ENCODE measurements around the gene LPCAT2.

Gene LPCAT2

GRCh38 chr16:55621771-55622170 lies 112.9 kb downstream of the LPCAT2 start:
- no peak for DNase-seq

GRCh38 chr16:55622272-55622671 lies 113.4 kb downstream of the LPCAT2 start:
- DNase-seq: no peak

DNA sequence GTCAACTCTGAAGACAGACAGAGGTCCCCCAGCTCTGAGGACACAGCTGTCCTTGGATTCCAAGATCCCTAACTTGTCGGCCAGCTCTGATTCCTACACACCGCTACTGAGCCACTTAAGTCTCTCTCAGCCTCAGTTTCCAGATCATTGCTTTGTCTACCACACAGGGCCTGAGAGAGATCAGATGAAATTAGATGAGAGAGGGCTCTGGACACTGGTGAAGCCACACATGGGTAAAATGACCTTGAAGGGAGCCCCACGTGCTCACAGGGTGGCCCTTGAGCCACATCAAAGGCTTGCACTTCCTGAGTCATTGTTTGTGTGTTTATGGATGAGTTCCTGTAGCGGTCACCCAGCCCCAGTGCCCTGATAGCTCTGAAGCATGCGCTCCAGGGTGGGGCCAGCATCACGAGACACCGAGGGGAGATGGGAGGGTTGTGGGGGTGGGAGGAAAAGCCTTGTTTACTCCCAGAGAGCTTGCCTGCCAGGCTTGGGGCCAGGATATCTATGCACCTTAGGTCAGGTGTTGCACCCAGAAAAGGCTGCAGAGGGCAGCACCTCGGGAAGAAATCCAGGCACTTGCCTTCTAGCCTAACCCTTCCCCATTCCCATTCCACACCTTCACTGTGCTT lies 114.2 kb downstream of the LPCAT2 start:
- no peak for DNase-seq

DNA sequence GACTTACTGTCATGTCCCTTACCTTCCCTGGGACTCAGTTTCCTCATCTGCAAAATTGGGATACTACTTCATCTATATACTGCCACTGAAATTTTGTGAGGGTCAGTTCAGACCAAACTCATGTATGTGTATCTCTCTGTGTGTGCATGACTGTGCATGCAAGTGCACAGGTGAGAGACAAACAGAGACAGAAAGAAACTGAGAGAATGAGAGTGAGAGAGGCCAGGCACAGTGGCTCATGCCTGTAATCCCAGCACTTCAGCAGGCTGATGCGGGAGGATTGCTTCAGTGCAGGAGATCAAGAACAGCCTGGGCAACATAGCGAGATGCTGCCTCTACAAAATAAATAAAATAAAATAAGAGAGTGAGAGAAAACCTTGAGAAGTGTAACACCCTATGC lies 114.8 kb downstream of the LPCAT2 start:
- no peak for DNase-seq

GRCh38 chr16:55624696-55625095 lies 115.8 kb downstream of the LPCAT2 start:
- DNase-seq: no peak

DNA sequence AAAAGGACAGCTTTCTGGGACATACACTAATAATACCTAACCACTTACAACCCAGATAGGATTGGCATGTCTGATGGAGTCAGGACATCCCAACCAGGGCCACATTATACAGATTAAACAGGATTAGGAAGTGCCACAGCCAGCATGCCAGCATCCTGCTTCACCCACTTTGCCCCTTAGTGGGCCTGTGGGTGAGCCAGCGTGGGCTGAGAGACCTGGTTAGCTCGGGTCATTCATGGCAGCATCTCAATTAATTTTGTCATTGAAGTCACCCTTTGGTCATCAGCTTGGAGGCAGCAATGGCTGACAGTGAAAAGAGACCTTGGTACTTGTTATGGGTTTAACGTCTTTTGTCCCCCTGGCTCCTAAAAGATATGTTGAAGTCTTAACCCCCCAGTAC lies 117.0 kb downstream of the LPCAT2 start:
- DNase-seq: no peak

- DNase-seq: no peak
These were observed 119.6 kb downstream of the LPCAT2 start for GRCh38 chr16:55628306-55628968.

GRCh38 chr16:55630774-55631173 lies 121.9 kb downstream of the LPCAT2 start:
- DNase-seq: no peak

DNA sequence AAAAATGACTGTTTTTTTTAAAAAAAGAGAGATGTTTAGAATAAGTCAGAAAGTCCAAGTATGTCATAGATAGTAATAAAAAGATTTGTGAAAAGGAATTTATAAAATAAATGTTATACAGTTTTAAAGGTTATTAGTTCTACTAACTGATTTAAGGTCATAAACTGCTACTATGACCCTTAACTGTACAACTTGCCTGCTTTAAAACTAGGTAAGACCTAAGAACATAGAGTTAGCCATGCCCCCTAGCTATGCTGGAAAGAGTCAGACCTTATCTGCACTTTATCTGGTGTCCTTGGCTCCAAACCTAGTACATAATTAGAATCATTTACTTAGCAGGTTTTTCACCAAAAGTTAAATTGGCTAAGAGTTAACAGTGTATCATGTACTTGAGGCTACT lies 123.4 kb downstream of the LPCAT2 start:
- DNase-seq: no peak

DNA sequence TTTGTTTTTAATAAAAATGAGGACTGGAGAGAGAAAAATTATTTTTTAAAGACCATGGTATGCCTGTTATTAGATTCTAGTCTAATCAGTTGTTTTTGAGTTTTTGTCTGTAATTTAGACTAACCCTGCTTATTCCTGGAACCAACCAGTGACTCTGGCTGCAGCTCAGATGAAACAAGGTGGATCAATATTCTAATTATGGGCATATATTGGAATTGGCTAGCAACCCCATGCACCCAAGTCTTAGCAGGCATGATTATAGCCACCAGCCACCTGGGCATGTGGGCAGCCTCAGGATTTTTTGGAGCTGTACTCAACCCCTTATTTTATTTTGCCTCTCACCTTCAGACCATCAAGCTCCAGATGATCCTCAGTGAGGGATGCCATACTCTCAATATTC lies 125.3 kb downstream of the LPCAT2 start:
- DNase-seq: no peak
